ENCODE data around the gene LRRC73. TPM values are rescaled to one million over a fixed set of nuclear protein-coding genes. Genes with fewer than 3 reads are reported as not detected.
"Not testable (repeated sequence)": the region's sequence is repeated elsewhere in the genome, so short reads cannot be mapped to it uniquely, and the experiment has no call there.

The LRRC73 gene
- total and polyA plus RNA-seq, 8 donors, result 0.38 to 1.5 (median 0.82) TPM

DNA sequence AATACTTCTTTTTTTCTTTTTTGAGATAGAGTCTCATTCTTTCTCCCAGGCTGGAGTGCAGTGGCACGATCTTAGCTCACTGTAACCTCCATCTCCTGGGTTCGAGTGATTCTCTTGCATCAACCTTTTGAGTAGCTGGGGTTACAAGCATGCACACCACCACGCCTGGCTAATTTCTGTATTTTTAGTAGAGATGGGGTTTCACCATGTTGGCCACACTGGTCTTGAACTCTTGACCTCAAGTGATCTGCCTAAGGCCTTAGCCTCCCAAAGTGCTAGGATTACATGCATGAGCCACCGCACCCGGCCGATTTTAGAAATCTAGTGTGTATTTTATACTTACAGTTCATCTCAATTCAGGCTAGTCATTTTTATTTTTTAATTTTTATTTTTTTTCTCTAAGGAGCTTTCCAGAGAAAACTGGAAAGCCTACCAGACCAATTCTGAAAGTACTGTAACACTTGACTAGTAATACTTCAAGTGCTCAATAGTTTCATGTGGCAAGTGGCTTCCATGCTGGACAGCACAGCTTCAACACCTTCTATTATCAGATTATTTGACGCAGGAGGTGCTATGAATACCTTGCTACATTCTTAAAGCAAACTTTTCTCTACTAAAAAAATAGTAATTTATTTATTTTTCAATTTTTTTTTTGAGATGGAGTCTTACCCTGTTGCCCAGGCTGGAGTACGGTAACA, 31.8 kb upstream of the LRRC73 start:
- no peak for FAIRE-seq
- no peak for DNase-seq
- intact Hi-C loops (cut with DNase I), result no loop called here
- H3K27ac ChIP-seq, result no peak overlapping the region
- no peaks in the 10 kb centered on the region for H3K9me3 ChIP-seq
- no peak for ATAC-seq
- 93 to 95% methylated on average over 8 of the region's 8 CpGs for WGBS, 2 donors
- H3K4me1 ChIP-seq, result no peaks in the 10 kb centered on the region
- peaks cover 4 to 24% (median 18%) of the 10 kb centered on the region in 3 donors for H3K36me3 ChIP-seq
- no peak overlapping the region for H3K4me3 ChIP-seq
- TF ChIP-seq, protein P1, sequence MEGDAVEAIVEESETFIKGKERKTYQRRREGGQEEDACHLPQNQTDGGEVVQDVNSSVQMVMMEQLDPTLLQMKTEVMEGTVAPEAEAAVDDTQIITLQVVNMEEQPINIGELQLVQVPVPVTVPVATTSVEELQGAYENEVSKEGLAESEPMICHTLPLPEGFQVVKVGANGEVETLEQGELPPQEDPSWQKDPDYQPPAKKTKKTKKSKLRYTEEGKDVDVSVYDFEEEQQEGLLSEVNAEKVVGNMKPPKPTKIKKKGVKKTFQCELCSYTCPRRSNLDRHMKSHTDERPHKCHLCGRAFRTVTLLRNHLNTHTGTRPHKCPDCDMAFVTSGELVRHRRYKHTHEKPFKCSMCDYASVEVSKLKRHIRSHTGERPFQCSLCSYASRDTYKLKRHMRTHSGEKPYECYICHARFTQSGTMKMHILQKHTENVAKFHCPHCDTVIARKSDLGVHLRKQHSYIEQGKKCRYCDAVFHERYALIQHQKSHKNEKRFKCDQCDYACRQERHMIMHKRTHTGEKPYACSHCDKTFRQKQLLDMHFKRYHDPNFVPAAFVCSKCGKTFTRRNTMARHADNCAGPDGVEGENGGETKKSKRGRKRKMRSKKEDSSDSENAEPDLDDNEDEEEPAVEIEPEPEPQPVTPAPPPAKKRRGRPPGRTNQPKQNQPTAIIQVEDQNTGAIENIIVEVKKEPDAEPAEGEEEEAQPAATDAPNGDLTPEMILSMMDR (IDR thresholded peaks at IDR 0.05), result no peak
- no peaks in the 10 kb centered on the region for H3K27me3 ChIP-seq

DNA sequence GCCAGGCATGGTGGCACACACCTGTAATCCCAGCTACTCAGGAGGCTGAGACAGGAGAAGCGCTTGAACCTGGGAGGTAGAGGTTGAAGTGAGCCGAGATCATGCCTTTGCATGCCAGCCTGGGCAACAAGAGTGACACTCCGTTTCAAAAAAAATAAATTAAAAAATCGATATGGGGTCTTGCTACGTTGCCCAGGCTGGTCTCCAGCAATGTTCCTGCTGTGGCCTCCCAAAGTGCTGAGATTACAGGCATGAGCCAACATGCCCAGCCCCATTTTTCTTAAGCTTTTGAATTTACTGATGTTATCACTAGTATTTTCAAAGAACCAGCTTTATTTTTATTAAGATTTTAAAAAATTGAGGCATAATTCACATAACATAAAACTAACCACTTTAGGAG, 30.4 kb upstream of the LRRC73 start:
- no peaks in the 10 kb centered on the region for H3K9me3 ChIP-seq
- no peak for ATAC-seq
- TF ChIP-seq, protein P1 (IDR thresholded peaks at IDR 0.05), result no peak
- H3K36me3 ChIP-seq, result peaks cover 4 to 17% (median 8%) of the 10 kb centered on the region in 3 donors
- FAIRE-seq, result no peak
- H3K27me3 ChIP-seq, result no peaks in the 10 kb centered on the region
- no peak overlapping the region for H3K4me3 ChIP-seq
- H3K27ac ChIP-seq, result no peak overlapping the region
- DNase-seq, result no peak
- H3K4me1 ChIP-seq, result no peaks in the 10 kb centered on the region
- WGBS, 2 donors, result 92 to 95% methylated on average over 5 of the region's 5 CpGs
- intact Hi-C loops (cut with DNase I), result no loop called here

DNA sequence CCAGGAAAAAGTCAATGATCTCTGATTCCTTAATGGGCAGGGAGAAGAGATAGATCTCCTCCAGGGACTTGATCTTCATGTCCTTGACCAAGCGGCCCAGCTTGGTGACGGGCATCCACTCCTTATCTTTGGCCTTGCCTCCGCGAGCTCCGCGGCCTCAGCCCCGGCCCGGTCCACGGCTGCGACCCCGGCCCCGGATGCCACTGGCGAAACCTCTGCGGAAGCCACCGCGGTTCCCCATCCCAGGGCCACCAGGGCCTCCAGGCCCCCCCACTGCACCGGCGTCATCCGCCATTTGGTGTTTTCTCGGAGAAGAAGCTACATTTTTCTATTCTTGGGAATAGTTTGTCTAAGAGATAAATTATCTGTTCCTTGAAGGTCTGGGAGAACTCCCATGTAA, 29.3 kb upstream of the LRRC73 start:
- H3K36me3 ChIP-seq, result peaks cover 0 to 11% (median 4%) of the 10 kb centered on the region in 3 donors
- H3K9me3 ChIP-seq; H3K4me3 ChIP-seq; H3K27me3 ChIP-seq; ATAC-seq; H3K27ac ChIP-seq; intact Hi-C loops (cut with DNase I); DNase-seq; H3K4me1 ChIP-seq; FAIRE-seq: not testable (repeated sequence)
- 96 to 98% methylated on average over 20 of the region's 20 CpGs for WGBS, 2 donors

DNA sequence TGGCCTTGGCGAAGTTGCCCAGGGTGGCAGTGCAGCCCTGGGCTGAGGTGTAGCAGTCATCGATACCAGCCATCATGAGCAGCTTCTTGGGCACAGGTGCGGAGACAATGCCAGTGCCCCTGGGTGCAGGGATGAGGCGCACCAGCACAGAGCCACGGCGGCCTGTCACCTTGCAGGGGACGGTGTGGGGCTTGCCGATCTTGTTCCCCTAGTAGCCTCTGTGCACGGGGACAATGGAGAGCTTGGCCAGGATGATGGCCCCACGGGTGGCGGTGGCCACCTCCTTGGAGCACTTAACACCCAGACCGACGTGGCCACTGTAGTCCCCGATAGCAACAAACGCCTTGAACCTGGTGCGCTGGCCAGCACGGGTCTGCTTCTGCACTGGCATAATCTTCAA, 28.8 kb upstream of the LRRC73 start:
- WGBS, 2 donors, result 96 to 98% methylated on average over 12 to 15 of the region's 17 CpGs
- H3K9me3 ChIP-seq; intact Hi-C loops (cut with DNase I); H3K4me1 ChIP-seq; DNase-seq; ATAC-seq; H3K27me3 ChIP-seq; FAIRE-seq; H3K27ac ChIP-seq; H3K4me3 ChIP-seq: not testable (repeated sequence)
- peaks cover 0 to 11% (median 4%) of the 10 kb centered on the region in 3 donors for H3K36me3 ChIP-seq

DNA sequence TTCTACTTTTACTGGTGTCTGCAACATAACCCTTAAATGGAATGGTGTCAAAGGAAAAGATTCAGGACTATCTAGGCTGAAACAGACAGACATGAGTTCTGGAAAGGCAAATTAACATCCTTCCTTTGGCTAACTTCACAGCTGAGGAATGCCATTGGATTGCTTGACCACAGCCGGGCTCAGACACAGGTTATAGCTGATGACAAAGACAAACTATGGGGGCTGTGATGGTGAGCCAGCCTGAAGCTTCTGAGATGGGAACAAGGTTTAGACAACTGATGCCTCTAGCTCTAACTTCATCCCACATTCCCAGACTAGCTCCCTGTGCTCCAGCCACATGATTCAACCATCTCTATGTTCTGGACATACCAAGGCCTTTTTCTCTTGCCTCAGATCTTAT, 22.1 kb upstream of the LRRC73 start:
- intact Hi-C loops (cut with DNase I), result no loop called here
- H3K4me3 ChIP-seq, result no peak overlapping the region
- H3K27me3 ChIP-seq, result no peaks in the 10 kb centered on the region
- peaks cover 0 to 18% (median 3%) of the 10 kb centered on the region in 3 donors for H3K36me3 ChIP-seq
- FAIRE-seq, result no peak
- no peak overlapping the region for H3K27ac ChIP-seq
- ATAC-seq, result no peak
- no peaks in the 10 kb centered on the region for H3K9me3 ChIP-seq
- TF ChIP-seq, protein P1 (IDR thresholded peaks at IDR 0.05), result no peak
- no peak for DNase-seq
- 89 to 92% methylated on average over 1 of the region's 1 CpG for WGBS, 2 donors
- H3K4me1 ChIP-seq, result no peaks in the 10 kb centered on the region

DNA sequence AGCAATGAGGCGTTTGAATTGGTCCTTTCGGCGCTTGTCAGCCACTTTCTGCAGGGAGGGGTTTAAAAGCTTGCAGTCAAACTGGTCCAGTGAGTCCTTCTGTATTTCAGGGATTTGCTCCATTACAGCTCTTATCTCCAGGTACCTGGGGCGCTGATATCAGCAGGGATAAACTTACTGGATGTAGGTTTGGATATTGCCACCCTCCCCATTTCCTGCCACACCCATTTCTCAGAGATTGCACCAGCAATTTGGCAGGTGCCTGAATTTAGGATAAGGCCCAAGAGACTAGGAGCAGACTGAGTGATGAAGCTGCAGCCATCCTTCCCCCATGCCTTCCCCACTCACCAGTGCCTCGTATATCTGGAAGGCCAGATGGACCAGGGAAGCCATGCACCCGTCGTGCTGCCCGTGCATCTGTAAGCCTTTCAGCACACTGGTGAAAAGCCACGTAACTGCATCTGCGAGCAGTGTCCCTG, 14.4 kb upstream of the LRRC73 start:
- FAIRE-seq (no peak), ATAC-seq (no peak), DNase-seq (no peak)
- intact Hi-C loops (cut with DNase I), result no loop called here
- TF ChIP-seq, protein P1 (IDR thresholded peaks at IDR 0.05), result no peak
- peaks cover 0 to 82% (median 44%) of the 10 kb centered on the region in 3 donors for H3K36me3 ChIP-seq
- H3K4me1 ChIP-seq, result no peaks in the 10 kb centered on the region
- no peaks in the 10 kb centered on the region for H3K27me3 ChIP-seq
- H3K4me3 ChIP-seq, result no peak overlapping the region
- WGBS, 2 donors, result 78 to 84% methylated on average over 10 of the region's 10 CpGs
- no peak overlapping the region for H3K27ac ChIP-seq
- no peaks in the 10 kb centered on the region for H3K9me3 ChIP-seq
